Measurements from ENCODE around the gene PDIK1L. TPM values are rescaled to one million over a fixed set of nuclear protein-coding genes. Genes with fewer than 3 reads are reported as not detected.
A peak's percentile ranks its signal among the peaks of the same experiment; 100 is the strongest.

PDIK1L gene
- total and polyA plus RNA-seq, 9 of the 15 experiments (the other 6 are each of a cell fraction or from before 2014, with no cell fraction given): 12.8 to 30.2 (median 21.5) TPM

DNA sequence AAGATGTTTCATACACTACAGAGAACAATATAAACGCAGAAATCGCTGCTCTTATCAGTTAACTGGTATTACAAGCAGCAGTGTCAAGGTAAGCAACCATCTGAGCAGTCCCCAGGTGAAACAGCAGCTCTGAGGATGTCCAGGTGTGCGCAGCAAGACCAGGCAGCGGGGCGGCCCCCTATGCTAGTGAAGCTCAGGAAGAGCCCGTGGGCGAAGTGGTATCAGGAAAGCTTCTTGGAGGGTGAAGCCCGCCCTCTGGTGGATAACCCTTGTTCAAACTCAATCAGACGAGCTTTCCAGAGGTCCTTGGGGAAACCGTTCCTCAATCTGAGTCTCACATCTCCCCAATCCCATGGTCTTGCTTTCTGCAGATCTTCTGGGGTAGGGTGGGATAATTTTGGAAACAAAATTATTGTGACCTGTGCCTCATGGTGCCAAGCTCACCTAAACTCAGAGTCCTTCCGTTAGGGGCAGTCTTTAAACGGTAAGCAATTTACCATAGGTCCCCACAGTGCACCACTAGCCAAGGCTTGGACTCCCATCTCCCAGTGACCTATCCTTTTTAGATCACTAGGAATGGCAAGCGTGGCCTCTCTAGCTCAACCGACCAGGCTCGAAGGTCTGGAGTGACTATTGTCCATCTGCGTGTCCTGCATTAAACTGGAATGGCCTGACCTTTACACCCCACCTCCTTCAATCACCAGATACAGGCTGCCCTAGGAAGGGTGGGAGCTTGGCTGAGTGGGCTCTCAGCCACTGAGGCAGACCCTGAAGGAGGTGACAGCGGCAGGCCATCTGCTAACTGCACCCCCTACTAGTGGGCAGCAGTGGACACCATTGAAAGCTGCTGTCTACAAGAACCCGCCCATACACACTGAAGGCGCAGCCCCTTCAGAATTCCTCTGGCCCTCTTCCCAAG is 33.7 kb downstream of the PDIK1L start:
- peak; percentile 96 for FAIRE-seq
- in situ Hi-C loops (cut with MboI): loop anchor here (5.0 kb wide), 3 partner anchors 38 to 248 kb away; no protein-coding TSS in a partner anchor
- TF ChIP-seq, protein P1, sequence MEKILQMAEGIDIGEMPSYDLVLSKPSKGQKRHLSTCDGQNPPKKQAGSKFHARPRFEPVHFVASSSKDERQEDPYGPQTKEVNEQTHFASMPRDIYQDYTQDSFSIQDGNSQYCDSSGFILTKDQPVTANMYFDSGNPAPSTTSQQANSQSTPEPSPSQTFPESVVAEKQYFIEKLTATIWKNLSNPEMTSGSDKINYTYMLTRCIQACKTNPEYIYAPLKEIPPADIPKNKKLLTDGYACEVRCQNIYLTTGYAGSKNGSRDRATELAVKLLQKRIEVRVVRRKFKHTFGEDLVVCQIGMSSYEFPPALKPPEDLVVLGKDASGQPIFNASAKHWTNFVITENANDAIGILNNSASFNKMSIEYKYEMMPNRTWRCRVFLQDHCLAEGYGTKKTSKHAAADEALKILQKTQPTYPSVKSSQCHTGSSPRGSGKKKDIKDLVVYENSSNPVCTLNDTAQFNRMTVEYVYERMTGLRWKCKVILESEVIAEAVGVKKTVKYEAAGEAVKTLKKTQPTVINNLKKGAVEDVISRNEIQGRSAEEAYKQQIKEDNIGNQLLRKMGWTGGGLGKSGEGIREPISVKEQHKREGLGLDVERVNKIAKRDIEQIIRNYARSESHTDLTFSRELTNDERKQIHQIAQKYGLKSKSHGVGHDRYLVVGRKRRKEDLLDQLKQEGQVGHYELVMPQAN (IDR thresholded peaks at IDR 0.05; ENCODE audit: borderline replicate concordance): no peak
- TF ChIP-seq ZNF3 (CRISPR knock-in tag; IDR thresholded peaks at IDR 0.05) (no peak), ZNF707 (CRISPR knock-in tag; conservative IDR thresholded peaks at IDR 0.05) (no peak), ZNF384 (IDR thresholded peaks at IDR 0.05; ENCODE audit: low read depth, low read length) (no peak), MTA2 (IDR thresholded peaks at IDR 0.05; ENCODE audit: low read depth) (no peak), CHD2 (IDR thresholded peaks at IDR 0.05; ENCODE audit: low read depth, low read length) (no peak), TSC22D4 (tag; IDR thresholded peaks at IDR 0.05) (no peak), KAT2B (IDR thresholded peaks at IDR 0.05; ENCODE audit: low read depth, low read length) (no peak), CTBP1 (IDR thresholded peaks at IDR 0.05; ENCODE audit: borderline replicate concordance) (peak; percentile 90), YY1 (IDR thresholded peaks at IDR 0.05; ENCODE audit: borderline replicate concordance in 1 of 3, control insufficient read depth in 1 of 3, extremely low read depth in 1 of 3, insufficient read depth in 3 of 3, insufficient read length in 1 of 3, insufficient replicate concordance in 2 of 3, low read depth in 1 of 3, low read length in 2 of 3) (no peak), NFE2L1 (tag; IDR thresholded peaks at IDR 0.05; ENCODE audit: borderline replicate concordance, low read depth) (no peak), ZEB2 (IDR thresholded peaks at IDR 0.05) (peak; percentile 86)
- TF ChIP-seq, protein P2, sequence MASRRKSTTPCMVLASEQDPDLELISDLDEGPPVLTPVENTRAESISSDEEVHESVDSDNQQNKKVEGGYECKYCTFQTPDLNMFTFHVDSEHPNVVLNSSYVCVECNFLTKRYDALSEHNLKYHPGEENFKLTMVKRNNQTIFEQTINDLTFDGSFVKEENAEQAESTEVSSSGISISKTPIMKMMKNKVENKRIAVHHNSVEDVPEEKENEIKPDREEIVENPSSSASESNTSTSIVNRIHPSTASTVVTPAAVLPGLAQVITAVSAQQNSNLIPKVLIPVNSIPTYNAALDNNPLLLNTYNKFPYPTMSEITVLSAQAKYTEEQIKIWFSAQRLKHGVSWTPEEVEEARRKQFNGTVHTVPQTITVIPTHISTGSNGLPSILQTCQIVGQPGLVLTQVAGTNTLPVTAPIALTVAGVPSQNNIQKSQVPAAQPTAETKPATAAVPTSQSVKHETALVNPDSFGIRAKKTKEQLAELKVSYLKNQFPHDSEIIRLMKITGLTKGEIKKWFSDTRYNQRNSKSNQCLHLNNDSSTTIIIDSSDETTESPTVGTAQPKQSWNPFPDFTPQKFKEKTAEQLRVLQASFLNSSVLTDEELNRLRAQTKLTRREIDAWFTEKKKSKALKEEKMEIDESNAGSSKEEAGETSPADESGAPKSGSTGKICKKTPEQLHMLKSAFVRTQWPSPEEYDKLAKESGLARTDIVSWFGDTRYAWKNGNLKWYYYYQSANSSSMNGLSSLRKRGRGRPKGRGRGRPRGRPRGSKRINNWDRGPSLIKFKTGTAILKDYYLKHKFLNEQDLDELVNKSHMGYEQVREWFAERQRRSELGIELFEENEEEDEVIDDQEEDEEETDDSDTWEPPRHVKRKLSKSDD (conservative IDR thresholded peaks at IDR 0.05; ENCODE audit: low read length): no peak
- TF ChIP-seq, protein P3, sequence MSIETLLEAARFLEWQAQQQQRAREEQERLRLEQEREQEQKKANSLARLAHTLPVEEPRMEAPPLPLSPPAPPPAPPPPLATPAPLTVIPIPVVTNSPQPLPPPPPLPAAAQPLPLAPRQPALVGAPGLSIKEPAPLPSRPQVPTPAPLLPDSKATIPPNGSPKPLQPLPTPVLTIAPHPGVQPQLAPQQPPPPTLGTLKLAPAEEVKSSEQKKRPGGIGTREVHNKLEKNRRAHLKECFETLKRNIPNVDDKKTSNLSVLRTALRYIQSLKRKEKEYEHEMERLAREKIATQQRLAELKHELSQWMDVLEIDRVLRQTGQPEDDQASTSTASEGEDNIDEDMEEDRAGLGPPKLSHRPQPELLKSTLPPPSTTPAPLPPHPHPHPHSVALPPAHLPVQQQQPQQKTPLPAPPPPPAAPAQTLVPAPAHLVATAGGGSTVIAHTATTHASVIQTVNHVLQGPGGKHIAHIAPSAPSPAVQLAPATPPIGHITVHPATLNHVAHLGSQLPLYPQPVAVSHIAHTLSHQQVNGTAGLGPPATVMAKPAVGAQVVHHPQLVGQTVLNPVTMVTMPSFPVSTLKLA (conservative IDR thresholded peaks at IDR 0.05): peak in 1 of 2 experiments; percentile 35; a peak in 1 of 4 replicates

More for the DNA sequence above, 33.7 kb downstream of the PDIK1L start:
- Histone ChIP-seq H2AFZ (ENCODE audit: low read depth, low read length) (peak overlapping the region; percentile 84), H4K20me1 (replicated peaks; ENCODE audit: control insufficient read depth, insufficient read depth, low read length) (no peaks in the 10 kb centered on the region), H3K4me3 (no peak overlapping the region), H3K9me1 (ENCODE audit: control insufficient read depth, insufficient read depth, low read length) (no peaks in the 10 kb centered on the region), H3K4me2 (ENCODE audit: insufficient read depth, low read length) (peak overlapping the region; percentile 43; the same call in 1 of the 2 replicates), H3K27ac (ENCODE audit: extremely low read depth, low read depth, low read length) (no peak overlapping the region), H3K36me3 (ENCODE audit: control insufficient read depth, insufficient read depth, low read length) (no peaks in the 10 kb centered on the region), H3K79me2 (ENCODE audit: control insufficient read depth, insufficient read depth, low read length) (no peaks in the 10 kb centered on the region), H3K27me3 (ENCODE audit: control insufficient read depth in 2 of 2, insufficient read depth in 2 of 2, low read length in 2 of 2) (no peaks in the 10 kb centered on the region), H3K9ac (ENCODE audit: insufficient read depth in 1 of 2, low read depth in 2 of 2, low read length in 2 of 2) (peak overlapping the region; percentile 6 to 72; a peak in 1 of 4 replicates), H3K9me3 (replicated peaks; ENCODE audit: control insufficient read depth, insufficient read depth, low read depth, low read length) (no peaks in the 10 kb centered on the region), H3K4me1 (replicated peaks in 1 of 2; ENCODE audit: control insufficient read depth in 2 of 2, insufficient read depth in 2 of 2, low read length in 2 of 2) (peaks cover 16 to 19% of the 10 kb centered on the region in 2 experiments; a peak in 4 of 5 replicates)
- ATAC-seq (peak; percentile 93), DNase-seq (ENCODE audit: extremely low read depth in 1 of 4, low spot score in 3 of 4) (peak; percentile 82 to 95 (median 85))
- ChIA-PET POLR2A (interaction anchor here (0.6 to 9.1 kb wide), 15 partner anchors 11 to 326 kb away, joined by 3 to 237 read pairs (median 5); partner anchors contain the start of gene FAM110D), CTCF (ENCODE audit: low intra/inter-chr PET ratio) (interaction anchor here (0.6 to 5.1 kb wide), 8 partner anchors 10 to 250 kb away, joined by 3 to 114 read pairs (median 4); no protein-coding TSS in a partner anchor)
- intact Hi-C loops (cut with micrococcal nuclease): loop anchor here (1.0 to 5.0 kb wide), 3 partner anchors 40 to 248 kb away; no protein-coding TSS in a partner anchor
- BruUV-seq (replicated peaks): no TSS peak
- 22% methylated on average over 19 of the region's 19 CpGs for WGBS (ENCODE audit: insufficient coverage, low coverage, missing lambda C conversion rate)
